MCF 10A (cell line): ENCODE measurements around the gene PPP2R5A. TPM values are rescaled to one million over a fixed set of nuclear protein-coding genes. Genes with fewer than 3 reads are reported as not detected.
A peak's percentile ranks its signal among the peaks of the same experiment; 100 is the strongest.
"Not testable (repeated sequence)": the region's sequence is repeated elsewhere in the genome, so short reads cannot be mapped to it uniquely, and the experiment has no call there.

Experiments used
- BruUV-seq: library from RNA; stranded (reverse); fragments of 400-500 nt; replicated peaks from 2 replicates; lab custom pipeline; 2021; lab: Mats Ljungman, UMichigan
- CTCF ChIA-PET: fragments of 300-600 bp; sonication (Branson Sonifier 250); formaldehyde crosslinking; extraction: SDS; loops from one replicate; lab custom pipeline; 2021; ENCODE audit warnings: antibody characterized with exemption, inconsistent platforms; lab: Yijun Ruan, JAX
- POLR2A ChIA-PET: fragments of 300-600, 350-650 bp; sonication (Branson Sonifier 250); formaldehyde crosslinking; extraction: SDS; loops from one replicate; lab custom pipeline; 2020; ENCODE audit warnings: antibody characterized with exemption, inconsistent platforms; lab: Yijun Ruan, JAX
- DNase-seq: peaks from one replicate; pipeline ENCODE4 v3.0.0-alpha.2; 2018; ENCODE audit not compliant: unreplicated experiment
- H3K27ac Mint-ChIP-seq: one replicate; pipeline ENCODE4 v1.8.0; 2022; ENCODE audit warnings: mild to moderate bottlenecking, low read depth, mixed read lengths; ENCODE audit not compliant: unreplicated experiment
- H3K27me3 Mint-ChIP-seq: one replicate; pipeline ENCODE4 v1.8.0; 2022; ENCODE audit warnings: mixed read lengths; ENCODE audit not compliant: insufficient read depth, unreplicated experiment
- H3K36me3 Mint-ChIP-seq: one replicate; pipeline ENCODE4 v1.8.0; 2022; ENCODE audit warnings: mild to moderate bottlenecking, moderate library complexity, mixed read lengths; ENCODE audit not compliant: insufficient read depth, unreplicated experiment
- H3K4me1 Mint-ChIP-seq: one replicate; pipeline ENCODE4 v1.8.0; 2022; ENCODE audit warnings: mixed read lengths; ENCODE audit not compliant: insufficient read depth, unreplicated experiment
- H3K4me3 Mint-ChIP-seq: one replicate; pipeline ENCODE4 v1.8.0; 2022; ENCODE audit warnings: mild to moderate bottlenecking, moderate library complexity, mixed read lengths; ENCODE audit not compliant: unreplicated experiment
- H3K9me3 Mint-ChIP-seq: one replicate; pipeline ENCODE4 v1.8.0; 2022; ENCODE audit warnings: mixed read lengths; ENCODE audit not compliant: unreplicated experiment
- intact Hi-C: fragments of 100-400 bp; cut with micrococcal nuclease; formaldehyde crosslinking; loops from 2 replicates; pipeline ENCODE4 v1.14.1; 2022
- total RNA-seq: library from RNA; stranded (reverse); gene quantifications from 2 replicates; pipeline ENCODE4 v1.2.3, GENCODE V29; 2022
- TF ChIP-seq, protein P1 (sequence below): fragments of 200-600 bp; IDR thresholded peaks from one replicate; pipeline ENCODE4 v1.8.0; 2022; ENCODE audit warnings: antibody characterized with exemption, mild to moderate bottlenecking; ENCODE audit not compliant: unreplicated experiment

PPP2R5A gene
- total RNA-seq, 1 experiment from 2014 or later, result 38.6 TPM

DNA sequence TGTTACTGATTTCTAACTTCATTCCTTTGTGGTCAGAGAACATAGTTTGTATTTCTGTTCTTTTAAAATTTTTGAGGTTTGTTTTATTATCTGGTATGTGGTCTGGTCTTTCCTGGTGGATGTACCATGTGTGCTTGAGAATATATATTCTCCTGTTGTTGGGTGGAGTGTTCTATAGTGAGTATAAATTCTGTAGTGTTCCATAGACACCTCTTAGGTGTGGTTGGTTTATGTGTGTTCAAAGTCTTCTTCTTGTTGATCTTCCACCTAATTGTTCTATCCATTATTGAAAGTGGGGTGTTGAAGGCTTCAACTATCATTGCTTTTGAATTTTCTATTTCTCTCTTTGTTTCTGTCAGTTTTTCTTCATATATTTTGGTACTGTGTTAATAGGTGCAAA is 20.1 kb downstream of the PPP2R5A start:
- Mint-ChIP-seq H3K27me3 (no peaks in the 10 kb centered on the region), H3K4me1 (peaks cover 16% of the 10 kb centered on the region), H3K27ac (no peak overlapping the region), H3K36me3 (peaks cover 7% of the 10 kb centered on the region), H3K4me3 (no peak overlapping the region), H3K9me3 (no peaks in the 10 kb centered on the region)
- TF ChIP-seq, protein P1, sequence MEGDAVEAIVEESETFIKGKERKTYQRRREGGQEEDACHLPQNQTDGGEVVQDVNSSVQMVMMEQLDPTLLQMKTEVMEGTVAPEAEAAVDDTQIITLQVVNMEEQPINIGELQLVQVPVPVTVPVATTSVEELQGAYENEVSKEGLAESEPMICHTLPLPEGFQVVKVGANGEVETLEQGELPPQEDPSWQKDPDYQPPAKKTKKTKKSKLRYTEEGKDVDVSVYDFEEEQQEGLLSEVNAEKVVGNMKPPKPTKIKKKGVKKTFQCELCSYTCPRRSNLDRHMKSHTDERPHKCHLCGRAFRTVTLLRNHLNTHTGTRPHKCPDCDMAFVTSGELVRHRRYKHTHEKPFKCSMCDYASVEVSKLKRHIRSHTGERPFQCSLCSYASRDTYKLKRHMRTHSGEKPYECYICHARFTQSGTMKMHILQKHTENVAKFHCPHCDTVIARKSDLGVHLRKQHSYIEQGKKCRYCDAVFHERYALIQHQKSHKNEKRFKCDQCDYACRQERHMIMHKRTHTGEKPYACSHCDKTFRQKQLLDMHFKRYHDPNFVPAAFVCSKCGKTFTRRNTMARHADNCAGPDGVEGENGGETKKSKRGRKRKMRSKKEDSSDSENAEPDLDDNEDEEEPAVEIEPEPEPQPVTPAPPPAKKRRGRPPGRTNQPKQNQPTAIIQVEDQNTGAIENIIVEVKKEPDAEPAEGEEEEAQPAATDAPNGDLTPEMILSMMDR, result no peak
- intact Hi-C loops, result no loop called here
- ChIA-PET CTCF (interaction anchor here (0.6 to 1.9 kb wide), 3 partner anchors 24 to 234 kb away, joined by 3 to 12 read pairs (median 4); no protein-coding TSS in a partner anchor), POLR2A (interaction anchor here (0.9 kb wide), 1 partner anchor 19 kb away, joined by 3 read pairs; no protein-coding TSS in a partner anchor)
- no TSS peak for BruUV-seq
- no peak for DNase-seq

DNA sequence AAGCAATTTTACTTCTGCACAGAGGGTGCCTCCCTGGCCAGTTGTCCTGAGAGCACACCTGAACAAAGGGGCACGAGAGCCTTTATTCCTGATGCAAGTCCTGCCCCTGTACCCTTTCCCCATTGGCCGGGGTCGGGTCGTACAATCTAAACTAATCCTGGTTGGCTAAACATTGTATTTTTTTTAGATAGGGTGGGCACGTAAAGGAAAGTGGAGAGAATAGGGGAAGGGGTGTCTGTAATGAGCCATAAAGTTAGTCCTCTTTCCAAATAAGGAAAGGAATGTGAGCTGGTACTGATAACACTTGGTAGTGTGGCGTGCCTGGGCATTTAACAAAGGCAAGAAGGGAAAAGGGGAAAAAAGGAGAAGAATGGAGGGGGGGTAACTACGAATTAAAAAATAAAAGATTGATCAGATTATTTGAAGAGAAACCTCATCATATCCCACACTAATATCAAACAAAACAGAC is 20.8 kb downstream of the PPP2R5A start:
- ChIA-PET POLR2A (interaction anchor here (0.7 kb wide), 1 partner anchor 98 kb away, joined by 4 read pairs; no protein-coding TSS in a partner anchor), CTCF (interaction anchor here (0.6 kb wide), 1 partner anchor 28 kb away, joined by 5 read pairs; no protein-coding TSS in a partner anchor)
- intact Hi-C loops, DNase-seq, H3K27ac Mint-ChIP-seq, H3K9me3 Mint-ChIP-seq, H3K27me3 Mint-ChIP-seq, H3K4me3 Mint-ChIP-seq, BruUV-seq, H3K36me3 Mint-ChIP-seq: not testable (repeated sequence)
- H3K4me1 Mint-ChIP-seq, result peaks cover 22% of the 10 kb centered on the region

GRCh38 chr1:212309967-212310366 is 24.8 kb downstream of the PPP2R5A start:
- H3K4me3 Mint-ChIP-seq, result no peak overlapping the region
- POLR2A ChIA-PET, result interaction anchor here (1.1 to 3.6 kb wide), 3 partner anchors 8 to 145 kb away, joined by 3 to 13 read pairs (median 3); no protein-coding TSS in a partner anchor
- CTCF ChIA-PET, result interaction anchor here (0.5 to 7.1 kb wide), 16 partner anchors 9 to 986 kb away, joined by 3 to 177 read pairs (median 4); partner anchors contain the start of genes DTL and INTS7
- intact Hi-C loops, result no loop called here
- H3K36me3 Mint-ChIP-seq, result peaks cover 7% of the 10 kb centered on the region
- TF ChIP-seq, protein P1, result no peak
- no peaks in the 10 kb centered on the region for H3K9me3 Mint-ChIP-seq
- H3K4me1 Mint-ChIP-seq, result peaks cover 21% of the 10 kb centered on the region
- no peak for DNase-seq
- H3K27me3 Mint-ChIP-seq, result no peaks in the 10 kb centered on the region
- H3K27ac Mint-ChIP-seq, result peak overlapping the region; percentile 44
- no TSS peak for BruUV-seq

DNA sequence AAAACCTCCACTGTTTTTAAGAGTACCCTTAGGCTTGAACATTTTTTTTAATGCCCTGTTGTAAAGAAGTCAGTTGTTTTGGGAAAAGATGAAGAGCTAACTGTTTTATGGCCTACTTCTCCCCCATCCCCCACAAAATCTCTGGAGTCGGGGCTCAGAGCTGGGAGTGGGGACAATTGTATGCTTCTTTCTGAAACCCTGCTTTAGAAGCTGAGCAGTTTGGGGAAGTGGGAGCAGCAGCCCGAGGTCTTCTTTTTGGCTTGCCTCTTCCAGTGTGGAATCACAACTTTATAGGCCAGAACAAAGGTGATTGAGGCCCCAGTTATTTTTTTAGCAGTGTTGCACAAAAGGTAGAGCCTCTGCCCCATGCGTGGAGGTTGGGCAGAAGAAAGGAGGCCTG is 25.2 kb downstream of the PPP2R5A start:
- Mint-ChIP-seq H3K27me3 (no peaks in the 10 kb centered on the region), H3K27ac (peak overlapping the region; percentile 44), H3K4me1 (peaks cover 21% of the 10 kb centered on the region), H3K9me3 (no peaks in the 10 kb centered on the region), H3K36me3 (peaks cover 7% of the 10 kb centered on the region), H3K4me3 (no peak overlapping the region)
- POLR2A ChIA-PET, result interaction anchor here (0.6 to 4.1 kb wide), 5 partner anchors 9 to 145 kb away, joined by 3 to 25 read pairs (median 3); partner anchors contain the start of gene PPP2R5A
- CTCF ChIA-PET, result interaction anchor here (0.5 to 7.1 kb wide), 15 partner anchors 9 to 275 kb away, joined by 3 to 177 read pairs (median 4); partner anchors contain the start of genes DTL and INTS7
- no peak for DNase-seq
- TF ChIP-seq, protein P1, result no peak
- BruUV-seq, result no TSS peak
- intact Hi-C loops, result no loop called here
